NCI-H2171 (cell line): ENCODE data around the gene IFT27.

Source experiments
- DNase-seq: peaks from one replicate; lab custom pipeline; 2025; lab: John Stamatoyannopoulos, UW

Gene IFT27

DNA sequence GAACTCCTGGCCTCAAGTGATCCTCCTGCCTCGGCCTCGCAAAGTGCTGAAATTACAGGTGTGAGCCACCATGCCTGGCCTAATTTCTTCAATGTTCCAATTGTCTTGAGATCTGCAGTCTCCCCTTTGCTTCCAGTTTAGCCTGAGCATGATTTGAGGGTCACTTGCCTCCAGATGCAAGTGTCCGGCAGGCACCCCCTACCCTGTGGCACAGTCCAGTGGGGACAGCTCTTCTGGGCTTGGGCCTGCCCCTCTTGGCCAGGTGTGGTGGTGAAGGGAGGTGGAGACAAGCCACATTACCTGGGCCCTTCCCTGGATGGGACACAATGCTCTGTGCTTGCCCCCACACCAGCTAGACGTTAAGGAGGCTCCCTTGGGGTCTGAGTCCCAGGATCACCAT lies 51.1 kb downstream of the IFT27 start:
- DNase-seq = no peak

DNA sequence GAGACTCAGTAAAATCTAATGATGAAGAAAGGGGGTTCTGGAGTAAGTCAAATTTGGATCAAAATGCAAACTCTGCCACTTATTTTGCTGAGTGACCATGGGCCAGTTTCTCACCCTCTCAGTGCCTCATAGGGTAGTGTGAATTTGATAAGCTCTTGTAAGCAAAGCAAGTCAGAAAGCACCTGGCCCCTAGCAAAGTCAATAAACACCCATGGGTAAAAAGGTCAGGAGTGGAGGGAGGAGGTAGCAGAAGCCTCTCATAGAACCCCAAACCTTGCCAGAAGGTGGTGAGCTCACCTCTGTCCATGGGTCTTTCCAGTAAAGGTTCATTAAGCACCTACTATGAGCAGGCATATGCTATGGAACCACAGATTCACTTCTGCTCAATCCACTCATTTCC lies 53.9 kb downstream of the IFT27 start:
- no peak for DNase-seq

DNA sequence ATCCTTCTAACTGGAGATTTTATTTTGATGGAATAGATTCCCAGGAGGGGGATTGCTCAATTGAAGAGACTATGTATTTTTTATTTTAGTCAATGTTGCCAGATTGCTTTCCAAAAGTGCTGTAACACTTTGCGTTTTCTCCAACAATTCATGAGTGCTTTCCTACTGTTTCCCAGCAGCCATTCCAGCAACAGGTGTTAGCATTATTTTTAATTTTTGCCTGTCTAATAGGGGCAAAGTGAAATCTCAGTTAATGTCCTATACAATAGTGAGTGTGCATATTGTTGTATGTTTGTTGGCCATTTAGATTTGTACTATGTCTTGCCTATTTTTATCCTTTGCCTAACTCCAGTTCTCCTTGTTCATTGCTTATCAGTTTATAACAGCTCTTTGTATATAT lies 60.3 kb downstream of the IFT27 start:
- no peak for DNase-seq

DNA sequence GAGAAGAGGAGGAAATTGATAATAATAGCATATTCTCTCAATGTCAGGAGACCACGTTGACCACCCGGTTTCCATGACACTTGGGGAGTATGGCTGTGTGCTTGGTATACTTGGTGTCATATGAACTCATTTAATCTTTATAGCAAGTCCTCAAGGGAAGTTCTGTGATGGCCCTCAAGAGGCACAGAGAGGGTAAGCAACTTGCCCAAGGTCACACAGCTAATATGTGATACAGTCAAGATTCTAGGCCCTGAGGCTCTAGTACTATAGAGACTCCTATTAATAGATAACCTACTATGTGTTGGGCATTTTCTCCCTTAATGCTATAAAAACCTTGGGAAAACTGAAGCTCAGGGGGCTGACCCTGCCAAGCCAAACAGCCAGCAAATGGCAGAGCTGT lies 61.8 kb downstream of the IFT27 start:
- DNase-seq = no peak

DNA sequence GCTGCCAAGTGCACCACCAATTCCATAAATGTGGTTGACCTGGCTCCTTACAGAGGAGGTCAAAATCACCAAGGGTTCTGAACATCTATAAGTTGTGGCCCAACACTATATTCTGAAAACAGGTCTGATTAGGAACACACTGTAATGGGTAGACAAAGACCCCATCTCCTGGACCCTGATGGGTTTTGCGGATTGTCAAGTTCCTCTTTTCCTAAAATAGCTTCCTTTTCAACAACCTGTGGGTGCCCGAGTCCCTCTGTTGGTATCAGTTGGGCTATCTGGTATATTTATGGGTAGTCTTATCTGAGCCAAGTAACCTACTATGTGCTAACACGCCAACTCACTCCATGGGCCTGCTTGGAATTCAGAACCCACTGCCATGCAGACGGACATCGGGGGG lies 62.5 kb downstream of the IFT27 start:
- DNase-seq = no peak
